SK-N-SH (cell line): ENCODE results near the gene IGSF9B.

Experiments
- FOSL2 ChIP-seq: IDR thresholded peaks from 2 replicates; pipeline ENCODE4 v1.4.0; 2012; ENCODE audit warnings: low read depth, mild to moderate bottlenecking, moderate library complexity, borderline replicate concordance
- FOXJ3 ChIP-seq: sonication (generic); formaldehyde crosslinking; IDR thresholded peaks from 2 replicates; pipeline ENCODE4 v1.5.1; 2020; ENCODE audit warnings: mild to moderate bottlenecking, missing genetic modification reagents
- POLR2AphosphoS5 ChIP-seq: IDR thresholded peaks from 2 replicates; pipeline ENCODE4 v1.6.1; 2012; ENCODE audit warnings: low read depth, low read length
- TF ChIP-seq, protein P1 (sequence below): fragments of 200-600 bp; sonication (generic); IDR thresholded peaks from 2 replicates; pipeline ENCODE4 v1.6.1; 2017; ENCODE audit warnings: antibody characterized with exemption, mild to moderate bottlenecking, moderate library complexity
- TF ChIP-seq, protein P2 (sequence below): IDR thresholded peaks from 2 replicates; pipeline ENCODE4 v1.4.0; 2012; ENCODE audit warnings: low read depth, borderline replicate concordance
- TF ChIP-seq, protein P3 (sequence below): fragments of 150-350 bp; IDR thresholded peaks from 2 replicates; pipeline ENCODE4 v1.6.1; 2017; ENCODE audit warnings: antibody characterized with exemption, low read length, low read depth, borderline replicate concordance
- TF ChIP-seq, protein P4 (sequence below): IDR thresholded peaks from 2 replicates; pipeline ENCODE4; 2012

GRCh38 chr11:133999355-133999754 lies 42.6 kb upstream of the IGSF9B start:
- TF ChIP-seq, protein P1, sequence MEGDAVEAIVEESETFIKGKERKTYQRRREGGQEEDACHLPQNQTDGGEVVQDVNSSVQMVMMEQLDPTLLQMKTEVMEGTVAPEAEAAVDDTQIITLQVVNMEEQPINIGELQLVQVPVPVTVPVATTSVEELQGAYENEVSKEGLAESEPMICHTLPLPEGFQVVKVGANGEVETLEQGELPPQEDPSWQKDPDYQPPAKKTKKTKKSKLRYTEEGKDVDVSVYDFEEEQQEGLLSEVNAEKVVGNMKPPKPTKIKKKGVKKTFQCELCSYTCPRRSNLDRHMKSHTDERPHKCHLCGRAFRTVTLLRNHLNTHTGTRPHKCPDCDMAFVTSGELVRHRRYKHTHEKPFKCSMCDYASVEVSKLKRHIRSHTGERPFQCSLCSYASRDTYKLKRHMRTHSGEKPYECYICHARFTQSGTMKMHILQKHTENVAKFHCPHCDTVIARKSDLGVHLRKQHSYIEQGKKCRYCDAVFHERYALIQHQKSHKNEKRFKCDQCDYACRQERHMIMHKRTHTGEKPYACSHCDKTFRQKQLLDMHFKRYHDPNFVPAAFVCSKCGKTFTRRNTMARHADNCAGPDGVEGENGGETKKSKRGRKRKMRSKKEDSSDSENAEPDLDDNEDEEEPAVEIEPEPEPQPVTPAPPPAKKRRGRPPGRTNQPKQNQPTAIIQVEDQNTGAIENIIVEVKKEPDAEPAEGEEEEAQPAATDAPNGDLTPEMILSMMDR, result no peak
- TF ChIP-seq, protein P2, sequence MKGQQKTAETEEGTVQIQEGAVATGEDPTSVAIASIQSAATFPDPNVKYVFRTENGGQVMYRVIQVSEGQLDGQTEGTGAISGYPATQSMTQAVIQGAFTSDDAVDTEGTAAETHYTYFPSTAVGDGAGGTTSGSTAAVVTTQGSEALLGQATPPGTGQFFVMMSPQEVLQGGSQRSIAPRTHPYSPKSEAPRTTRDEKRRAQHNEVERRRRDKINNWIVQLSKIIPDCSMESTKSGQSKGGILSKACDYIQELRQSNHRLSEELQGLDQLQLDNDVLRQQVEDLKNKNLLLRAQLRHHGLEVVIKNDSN, result no peak
- TF ChIP-seq, protein P3, sequence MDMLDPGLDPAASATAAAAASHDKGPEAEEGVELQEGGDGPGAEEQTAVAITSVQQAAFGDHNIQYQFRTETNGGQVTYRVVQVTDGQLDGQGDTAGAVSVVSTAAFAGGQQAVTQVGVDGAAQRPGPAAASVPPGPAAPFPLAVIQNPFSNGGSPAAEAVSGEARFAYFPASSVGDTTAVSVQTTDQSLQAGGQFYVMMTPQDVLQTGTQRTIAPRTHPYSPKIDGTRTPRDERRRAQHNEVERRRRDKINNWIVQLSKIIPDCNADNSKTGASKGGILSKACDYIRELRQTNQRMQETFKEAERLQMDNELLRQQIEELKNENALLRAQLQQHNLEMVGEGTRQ, result no peak
- TF ChIP-seq FOXJ3 (no peak), FOSL2 (no peak), POLR2AphosphoS5 (no peak)
- TF ChIP-seq, protein P4, sequence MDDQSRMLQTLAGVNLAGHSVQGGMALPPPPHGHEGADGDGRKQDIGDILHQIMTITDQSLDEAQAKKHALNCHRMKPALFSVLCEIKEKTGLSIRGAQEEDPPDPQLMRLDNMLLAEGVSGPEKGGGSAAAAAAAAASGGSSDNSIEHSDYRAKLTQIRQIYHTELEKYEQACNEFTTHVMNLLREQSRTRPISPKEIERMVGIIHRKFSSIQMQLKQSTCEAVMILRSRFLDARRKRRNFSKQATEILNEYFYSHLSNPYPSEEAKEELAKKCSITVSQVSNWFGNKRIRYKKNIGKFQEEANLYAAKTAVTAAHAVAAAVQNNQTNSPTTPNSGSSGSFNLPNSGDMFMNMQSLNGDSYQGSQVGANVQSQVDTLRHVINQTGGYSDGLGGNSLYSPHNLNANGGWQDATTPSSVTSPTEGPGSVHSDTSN, result no peak
